Panc1 (cell line): ENCODE measurements around the gene PRSS27.

Experiments
- CTCF ChIP-seq: fragments of 450-650 bp; IDR thresholded peaks from 2 replicates; pipeline ENCODE4 v1.5.1; 2017; ENCODE audit warnings: mild to moderate bottlenecking
- POLR2AphosphoS5 ChIP-seq: IDR thresholded peaks from 2 replicates; pipeline ENCODE4 v1.6.1; 2012; ENCODE audit warnings: mild to moderate bottlenecking, low read depth, low read length, moderate library complexity

- TF ChIP-seq POLR2AphosphoS5 (no peak; the same call in none of the 2 replicates), CTCF (no peak)
Observed at GRCh38 chr16:2769675-2770056, 49.6 kb upstream of the PRSS27 start.
